OCI-LY7 (cell line): ENCODE data around the gene RMP24.

Source experiments
- BruUV-seq: library from RNA; stranded (reverse); fragments of 400-500 nt; replicated peaks from 2 replicates; lab custom pipeline; 2021; lab: Mats Ljungman, UMichigan
- CTCF ChIA-PET: fragments of 300-600 bp; sonication (Branson Sonifier 250); formaldehyde crosslinking; loops from one replicate; lab custom pipeline; 2022; ENCODE audit warnings: antibody characterized with exemption; ENCODE audit not compliant: unreplicated experiment; lab: Charles Lee
- POLR2A ChIA-PET: fragments of 300-600 bp; sonication (Branson Sonifier 250); formaldehyde crosslinking; loops from one replicate; lab custom pipeline; 2022; ENCODE audit warnings: antibody characterized with exemption; lab: Charles Lee
- DNase-seq: peaks from one replicate; pipeline ENCODE4 v3.0.0-alpha.2; 2015; ENCODE audit warnings: low spot score
- H2AFZ ChIP-seq: fragments of 200-600 bp; sonication (generic), shearing (Covaris generic); 2 replicates; pipeline ENCODE4 v1.6.1; 2014; ENCODE audit warnings: mild to moderate bottlenecking, antibody characterized with exemption, low read length, moderate library complexity
- H3K27ac ChIP-seq: fragments of 200-600 bp; sonication (generic); 2 replicates; pipeline ENCODE4 v1.5.1; 2014; ENCODE audit warnings: mixed run types, low read depth, mild to moderate bottlenecking, moderate library complexity, low read length, inconsistent platforms; ENCODE audit not compliant: poor library complexity, severe bottlenecking
- H3K36me3 ChIP-seq: fragments of 200-600 bp; sonication (generic); 2 replicates; pipeline ENCODE4 v1.6.1; 2014; ENCODE audit warnings: mild to moderate bottlenecking, antibody characterized with exemption, low read length, moderate library complexity, mixed read lengths; ENCODE audit not compliant: insufficient read depth
- H3K4me1 ChIP-seq: fragments of 200-600 bp; sonication (generic); 2 replicates; pipeline ENCODE4 v1.5.1; 2014; ENCODE audit warnings: mild to moderate bottlenecking, low read length; ENCODE audit not compliant: insufficient read depth, poor library complexity, severe bottlenecking
- H3K4me2 ChIP-seq: fragments of 200-600 bp; sonication (generic); 2 replicates; pipeline ENCODE4 v1.6.1; 2014; ENCODE audit warnings: mild to moderate bottlenecking, low read length
- H3K4me3 ChIP-seq: fragments of 200-600 bp; sonication (generic); 2 replicates; pipeline ENCODE4 v1.5.1; 2014; ENCODE audit warnings: mild to moderate bottlenecking, low read depth, low read length; ENCODE audit not compliant: poor library complexity, severe bottlenecking
- H3K79me2 ChIP-seq: fragments of 200-600 bp; sonication (generic); 2 replicates; pipeline ENCODE4 v1.6.1; 2016; ENCODE audit warnings: low read depth, mild to moderate bottlenecking, low read length, moderate library complexity, mixed read lengths; ENCODE audit not compliant: insufficient read depth
- H3K9me2 ChIP-seq: fragments of 200-600 bp; sonication (generic); 2 replicates; pipeline ENCODE4 v1.6.1; 2016; ENCODE audit warnings: mild to moderate bottlenecking, low read length, mixed read lengths; ENCODE audit not compliant: insufficient read depth
- H3K9me3 ChIP-seq: fragments of 200-600 bp; sonication (generic); 2 replicates; pipeline ENCODE4 v1.6.1; 2014; ENCODE audit warnings: mild to moderate bottlenecking, mixed run types, low read length, mixed read lengths
- H4K20me1 ChIP-seq: fragments of 200-600 bp; sonication (generic); 2 replicates; pipeline ENCODE4 v1.6.1; 2014; ENCODE audit warnings: mild to moderate bottlenecking, antibody characterized with exemption, low read length, moderate library complexity, mixed read lengths; ENCODE audit not compliant: insufficient read depth
- CTCF ChIP-seq: fragments of 200-600 bp; sonication (generic); conservative IDR thresholded peaks from 2 replicates; pipeline ENCODE4 v1.5.1; 2014; ENCODE audit warnings: mild to moderate bottlenecking, antibody characterized with exemption, low read length, moderate library complexity, mixed read lengths
- EZH2phosphoT487 ChIP-seq: fragments of 200-600 bp; sonication (generic); IDR thresholded peaks from 2 replicates; pipeline ENCODE4 v1.6.1; 2018; ENCODE audit warnings: low read depth, borderline replicate concordance, mild to moderate bottlenecking, mixed run types, antibody characterized with exemption, low read length, moderate library complexity, mixed read lengths
- intact Hi-C: fragments of 100-400 bp; cut with micrococcal nuclease; formaldehyde crosslinking; loops from one replicate; pipeline ENCODE4 v1.10.0; 2022; ENCODE audit not compliant: unreplicated experiment

Gene RMP24

GRCh38 chr18:35991696-35992095 lies 19.2 kb downstream of the RMP24 start:
- BruUV-seq: no TSS peak

GRCh38 chr18:35993013-35993412 lies 20.5 kb downstream of the RMP24 start:
- H3K27ac ChIP-seq: no peak overlapping the region
- H2AFZ ChIP-seq: no peak overlapping the region
- TF ChIP-seq CTCF (no peak), EZH2phosphoT487 (no peak)
- no peaks in the 10 kb centered on the region for H3K4me1 ChIP-seq
- ChIA-PET POLR2A (no interaction called here), CTCF (no interaction called here)
- no peaks in the 10 kb centered on the region for H3K36me3 ChIP-seq
- H3K4me2 ChIP-seq: no peak overlapping the region
- BruUV-seq: no TSS peak
- no peaks in the 10 kb centered on the region for H3K9me3 ChIP-seq
- H4K20me1 ChIP-seq: no peaks in the 10 kb centered on the region
- H3K9me2 ChIP-seq: no peaks in the 10 kb centered on the region
- no peaks in the 10 kb centered on the region for H3K79me2 ChIP-seq
- intact Hi-C loops: no loop called here
- no peak overlapping the region for H3K4me3 ChIP-seq
- no peak for DNase-seq

More at GRCh38 chr18:35991696-35992095, 19.2 kb downstream of the RMP24 start:
- H3K4me1 ChIP-seq: no peaks in the 10 kb centered on the region
- intact Hi-C loops: no loop called here
- DNase-seq: no peak
- no peaks in the 10 kb centered on the region for H4K20me1 ChIP-seq
- no peaks in the 10 kb centered on the region for H3K9me2 ChIP-seq
- POLR2A ChIA-PET: no interaction called here
- H3K4me3 ChIP-seq: no peak overlapping the region
- no peak overlapping the region for H3K27ac ChIP-seq
- H3K9me3 ChIP-seq: no peaks in the 10 kb centered on the region
- TF ChIP-seq CTCF: no peak
- no peak for TF ChIP-seq EZH2phosphoT487
- H3K36me3 ChIP-seq: no peaks in the 10 kb centered on the region
- H2AFZ ChIP-seq: no peak overlapping the region
- H3K4me2 ChIP-seq: no peak overlapping the region
- H3K79me2 ChIP-seq: no peaks in the 10 kb centered on the region
- CTCF ChIA-PET: no interaction called here

GRCh38 chr18:35998967-35999366 lies 26.5 kb downstream of the RMP24 start:
- H3K4me3 ChIP-seq: no peak overlapping the region
- intact Hi-C loops: no loop called here
- H4K20me1 ChIP-seq: no peaks in the 10 kb centered on the region
- DNase-seq: peak; percentile 6
- H3K9me2 ChIP-seq: no peaks in the 10 kb centered on the region
- no peaks in the 10 kb centered on the region for H3K79me2 ChIP-seq
- no peaks in the 10 kb centered on the region for H3K4me1 ChIP-seq
- TF ChIP-seq EZH2phosphoT487 (no peak), CTCF (peak; percentile 55)
- CTCF ChIA-PET: no interaction called here
- H3K9me3 ChIP-seq: no peaks in the 10 kb centered on the region
- H3K27ac ChIP-seq: no peak overlapping the region
- no peak overlapping the region for H2AFZ ChIP-seq
- H3K36me3 ChIP-seq: no peaks in the 10 kb centered on the region
- no TSS peak for BruUV-seq
- POLR2A ChIA-PET: no interaction called here
- no peak overlapping the region for H3K4me2 ChIP-seq
